IPS-15b (cell line): ENCODE results near the gene METTL6.
A peak's percentile ranks its signal among the peaks of the same experiment; 100 is the strongest.
"Not testable (repeated sequence)": the region's sequence is repeated elsewhere in the genome, so short reads cannot be mapped to it uniquely, and the experiment has no call there.

Source experiments
- H3K27me3 ChIP-seq: one replicate; pipeline ENCODE4 v1.6.1; 2013; ENCODE audit warnings: low read length; ENCODE audit not compliant: control insufficient read depth, insufficient read depth
- H3K36me3 ChIP-seq: one replicate; pipeline ENCODE4 v1.6.1; 2013; ENCODE audit warnings: low read length; ENCODE audit not compliant: control insufficient read depth, insufficient read depth
- H3K4me1 ChIP-seq: one replicate; pipeline ENCODE4 v1.6.1; 2013; ENCODE audit warnings: mild to moderate bottlenecking, low read length; ENCODE audit not compliant: control insufficient read depth, insufficient read depth
- H3K4me3 ChIP-seq: one replicate; pipeline ENCODE4 v1.5.1; 2013; ENCODE audit warnings: low read depth, low read length
- H3K9ac ChIP-seq: one replicate; pipeline ENCODE4 v1.6.1; 2013; ENCODE audit warnings: low read depth, mild to moderate bottlenecking, low read length
- H3K9me3 ChIP-seq: one replicate; pipeline ENCODE4 v1.6.1; 2013; ENCODE audit warnings: mild to moderate bottlenecking, low read length; ENCODE audit not compliant: control insufficient read depth, insufficient read depth

METTL6 gene

DNA sequence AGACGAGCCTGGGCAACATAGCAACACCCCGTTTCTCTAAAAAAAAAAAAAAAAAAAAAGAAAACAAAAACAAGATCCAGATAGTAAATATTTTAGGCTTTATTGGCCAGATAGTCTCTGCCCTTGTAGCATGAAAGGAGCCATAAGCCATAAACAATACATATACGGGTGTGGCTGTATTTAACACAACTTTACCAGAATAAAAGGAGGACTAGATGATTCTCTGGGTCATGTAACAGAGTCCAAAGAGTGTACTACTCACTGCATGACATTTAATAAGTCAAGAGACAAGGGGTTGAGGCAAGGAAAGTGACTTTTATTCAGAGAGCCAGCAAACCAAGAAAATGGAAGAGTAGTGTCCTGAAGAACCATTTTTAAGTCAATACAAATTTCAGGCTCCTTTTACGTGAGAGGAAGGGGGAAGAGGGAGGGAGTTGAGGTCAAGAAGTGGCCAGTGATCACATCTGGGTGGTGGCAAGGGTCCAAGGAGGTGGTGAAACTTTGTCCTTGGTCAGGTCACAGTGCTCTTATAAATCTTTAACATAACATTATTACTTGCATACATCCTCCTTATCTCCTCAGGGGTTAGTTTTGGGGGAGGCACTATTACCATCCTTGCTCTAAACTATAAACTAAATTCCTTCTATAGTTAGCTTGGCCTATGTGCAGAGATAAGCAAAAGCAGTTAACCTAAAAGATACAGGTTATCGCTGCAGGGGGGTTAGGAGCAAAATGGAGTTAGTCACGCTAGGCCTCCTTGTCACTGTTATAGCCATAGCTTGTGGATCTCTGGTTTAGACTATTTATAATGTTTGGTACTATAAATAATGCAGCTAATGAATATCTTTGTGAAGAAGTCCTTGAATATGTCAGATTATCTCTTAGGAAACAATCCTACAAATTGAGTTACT lies 46.1 kb downstream of the METTL6 start:
- Histone ChIP-seq H3K36me3 (no peaks in the 10 kb centered on the region), H3K4me3 (no peak overlapping the region), H3K27me3 (no peaks in the 10 kb centered on the region), H3K4me1 (no peaks in the 10 kb centered on the region), H3K9ac (no peak overlapping the region), H3K9me3 (peaks cover 2% of the 10 kb centered on the region)

- H3K4me3 ChIP-seq, result peak overlapping the region; percentile 9
- no peak overlapping the region for H3K9ac ChIP-seq
- H3K36me3 ChIP-seq, result no peaks in the 10 kb centered on the region
- H3K9me3 ChIP-seq, result no peaks in the 10 kb centered on the region
- no peaks in the 10 kb centered on the region for H3K4me1 ChIP-seq
- H3K27me3 ChIP-seq, result no peaks in the 10 kb centered on the region
Observed at GRCh38 chr3:15377961-15378791, 49.2 kb downstream of the METTL6 start.

GRCh38 chr3:15375461-15376000 lies 51.8 kb downstream of the METTL6 start:
- no peaks in the 10 kb centered on the region for H3K36me3 ChIP-seq
- H3K4me1 ChIP-seq, result no peaks in the 10 kb centered on the region
- no peaks in the 10 kb centered on the region for H3K27me3 ChIP-seq
- H3K4me3 ChIP-seq, result no peak overlapping the region
- no peaks in the 10 kb centered on the region for H3K9me3 ChIP-seq
- no peak overlapping the region for H3K9ac ChIP-seq

DNA sequence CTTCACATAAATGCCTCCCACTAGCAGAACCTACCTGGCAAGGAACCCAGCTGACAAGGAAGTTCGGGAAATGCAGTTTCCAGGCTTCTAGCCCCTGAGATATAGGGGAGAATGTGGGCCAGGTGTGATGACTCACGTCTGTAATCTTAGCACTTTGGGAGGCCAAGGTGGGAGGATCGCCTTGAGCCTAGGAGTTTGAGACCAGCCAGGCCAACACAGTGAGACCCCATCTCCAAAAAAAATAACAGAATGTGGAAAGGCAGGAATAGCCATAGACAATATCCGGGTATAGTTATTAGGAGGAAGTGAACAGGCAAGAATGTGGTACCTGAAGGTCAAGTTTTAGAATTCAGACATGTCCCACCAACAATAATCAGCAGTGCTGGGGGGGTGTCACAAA lies 54.4 kb downstream of the METTL6 start:
- H3K36me3 ChIP-seq, result no peaks in the 10 kb centered on the region
- no peaks in the 10 kb centered on the region for H3K9me3 ChIP-seq
- no peak overlapping the region for H3K4me3 ChIP-seq
- H3K9ac ChIP-seq, result no peak overlapping the region
- H3K4me1 ChIP-seq, result no peaks in the 10 kb centered on the region
- no peaks in the 10 kb centered on the region for H3K27me3 ChIP-seq

GRCh38 chr3:15368561-15369135 lies 58.7 kb downstream of the METTL6 start:
- Histone ChIP-seq H3K36me3 (no peaks in the 10 kb centered on the region), H3K9ac (no peak overlapping the region), H3K4me3 (no peak overlapping the region), H3K4me1 (no peaks in the 10 kb centered on the region), H3K27me3 (no peaks in the 10 kb centered on the region), H3K9me3 (no peaks in the 10 kb centered on the region)

DNA sequence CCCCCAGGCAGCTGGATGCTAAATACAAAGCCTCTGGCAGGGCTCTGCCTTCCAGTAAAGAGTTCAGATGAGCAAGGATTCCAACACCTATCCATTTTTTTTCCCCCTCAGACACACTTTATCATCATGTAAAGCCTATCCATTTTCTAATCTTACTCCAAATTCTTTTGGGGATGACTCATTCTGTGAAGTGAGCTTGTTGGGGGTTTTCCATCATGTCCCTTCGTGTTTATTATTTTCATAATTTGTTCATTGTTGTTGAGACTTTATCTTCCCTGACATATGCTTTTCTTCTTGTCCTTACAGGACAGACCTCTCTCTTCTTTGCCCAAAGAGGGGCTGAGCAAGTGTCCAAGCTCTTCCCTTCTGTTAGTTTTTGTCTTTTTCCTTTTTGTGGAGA lies 60.3 kb downstream of the METTL6 start:
- Histone ChIP-seq H3K4me1 (no peaks in the 10 kb centered on the region), H3K9ac (no peak overlapping the region), H3K27me3 (no peaks in the 10 kb centered on the region), H3K4me3 (no peak overlapping the region), H3K36me3 (no peaks in the 10 kb centered on the region), H3K9me3 (no peaks in the 10 kb centered on the region)

DNA sequence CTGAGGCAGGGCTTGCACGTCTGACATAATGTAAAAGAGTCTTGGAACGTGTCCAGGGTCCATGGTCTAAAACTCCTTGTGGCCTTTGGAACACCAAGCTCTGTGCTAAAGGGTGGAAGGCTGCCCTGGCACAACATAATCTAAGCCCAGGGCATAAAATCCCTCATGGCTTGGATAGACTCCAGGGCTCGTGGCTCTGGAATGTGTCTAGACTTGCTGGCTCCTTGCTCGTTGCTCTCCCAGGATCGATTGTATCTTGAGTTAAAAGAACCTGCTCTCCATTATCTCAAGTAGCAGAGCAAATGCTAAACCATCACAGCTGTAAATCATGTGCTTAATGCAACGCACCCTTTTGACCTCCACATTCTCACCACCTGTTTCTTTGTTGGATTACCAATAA lies 63.3 kb downstream of the METTL6 start:
- not testable (repeated sequence) for H3K4me1 ChIP-seq, H3K9ac ChIP-seq, H3K4me3 ChIP-seq, H3K27me3 ChIP-seq, H3K36me3 ChIP-seq, H3K9me3 ChIP-seq

GRCh38 chr3:15361494-15362214 lies 65.7 kb downstream of the METTL6 start:
- Histone ChIP-seq H3K9ac (no peak overlapping the region), H3K9me3 (no peaks in the 10 kb centered on the region), H3K4me3 (no peak overlapping the region), H3K4me1 (peaks cover 9% of the 10 kb centered on the region), H3K36me3 (no peaks in the 10 kb centered on the region), H3K27me3 (no peaks in the 10 kb centered on the region)

- Histone ChIP-seq H3K9me3 (no peaks in the 10 kb centered on the region), H3K4me3 (no peak overlapping the region), H3K9ac (no peak overlapping the region), H3K27me3 (no peaks in the 10 kb centered on the region), H3K4me1 (peaks cover 15% of the 10 kb centered on the region), H3K36me3 (no peaks in the 10 kb centered on the region)
Observed at GRCh38 chr3:15360788-15361493, 66.4 kb downstream of the METTL6 start.
